SU-DHL-6 (cell line): ENCODE measurements around the gene PFDN2.

Source experiments
- H2AFZ ChIP-seq: fragments of 200-600 bp; sonication (generic); 2 replicates; pipeline ENCODE4 v1.6.1; 2014; ENCODE audit warnings: low read depth, mild to moderate bottlenecking, moderate library complexity, mixed read lengths, antibody characterized with exemption, low read length; ENCODE audit not compliant: severe bottlenecking
- H3F3A ChIP-seq: fragments of 200-600 bp; shearing (Covaris generic); 2 replicates; pipeline ENCODE4 v1.6.0; 2016; ENCODE audit warnings: antibody characterized with exemption, mild to moderate bottlenecking; ENCODE audit not compliant: insufficient read depth
- H3K27ac ChIP-seq: fragments of 200-600 bp; sonication (generic); 2 replicates; pipeline ENCODE4 v1.5.1; 2016; ENCODE audit warnings: low read depth, mild to moderate bottlenecking, low read length, moderate library complexity, mixed read lengths
- H3K27me3 ChIP-seq: fragments of 200-600 bp; sonication (generic), shearing (Covaris generic); 2 replicates; pipeline ENCODE4 v1.6.0; 2014; ENCODE audit warnings: mild to moderate bottlenecking, low read length
- H3K36me3 ChIP-seq: fragments of 200-600 bp; sonication (generic); 2 replicates; pipeline ENCODE4 v1.6.1; 2014; ENCODE audit warnings: mild to moderate bottlenecking, low read length, mixed read lengths
- H3K4me2 ChIP-seq: fragments of 300-600, 200-600 bp; shearing (Covaris generic), sonication (generic); 2 replicates; pipeline ENCODE4 v1.6.0; 2014; ENCODE audit warnings: low read length, low read depth, mild to moderate bottlenecking; ENCODE audit not compliant: poor library complexity, severe bottlenecking
- H3K4me3 ChIP-seq: fragments of 200-600 bp; sonication (generic); 2 replicates; pipeline ENCODE4 v1.5.1; 2014; ENCODE audit warnings: antibody characterized with exemption, low read length, mild to moderate bottlenecking, mixed read lengths; ENCODE audit not compliant: insufficient read depth, poor library complexity, severe bottlenecking
- H3K79me2 ChIP-seq: fragments of 200-600 bp; sonication (generic); 2 replicates; pipeline ENCODE4 v1.6.1; 2014; ENCODE audit warnings: mild to moderate bottlenecking, low read length, moderate library complexity; ENCODE audit not compliant: insufficient read depth
- H3K9ac ChIP-seq: fragments of 200-600 bp; sonication (generic); 2 replicates; pipeline ENCODE4 v1.7.0; 2014; ENCODE audit warnings: mild to moderate bottlenecking, low read length
- H3K9me2 ChIP-seq: fragments of 200-600 bp; sonication (generic); replicated peaks from 2 replicates; pipeline ENCODE4 v1.6.1; 2014; ENCODE audit warnings: low read length; ENCODE audit not compliant: insufficient read depth
- H3K9me3 ChIP-seq: fragments of 200-600 bp; sonication (generic); 2 replicates; pipeline ENCODE4 v1.6.1; 2014; ENCODE audit warnings: low read length, mixed read lengths; ENCODE audit not compliant: insufficient read depth
- H4K20me1 ChIP-seq: fragments of 200-600 bp; sonication (generic); 2 replicates; pipeline ENCODE4 v1.6.1; 2014; ENCODE audit warnings: low read depth, mild to moderate bottlenecking, antibody characterized with exemption, low read length, moderate library complexity, mixed read lengths
- EZH2phosphoT487 ChIP-seq: fragments of 200-600 bp; sonication (generic), shearing (Covaris generic); conservative IDR thresholded peaks from 2 replicates; pipeline ENCODE4 v1.6.1; 2018; ENCODE audit warnings: mild to moderate bottlenecking, antibody characterized with exemption, low read length, moderate library complexity, mixed read lengths
- TF ChIP-seq, protein P1 (sequence below): fragments of 200-600 bp; sonication (generic); IDR thresholded peaks from one replicate; pipeline ENCODE4 v1.5.1; 2017; ENCODE audit warnings: antibody characterized with exemption, mild to moderate bottlenecking, low read length, moderate library complexity; ENCODE audit not compliant: insufficient read depth, poor library complexity, severe bottlenecking

PFDN2 gene

DNA sequence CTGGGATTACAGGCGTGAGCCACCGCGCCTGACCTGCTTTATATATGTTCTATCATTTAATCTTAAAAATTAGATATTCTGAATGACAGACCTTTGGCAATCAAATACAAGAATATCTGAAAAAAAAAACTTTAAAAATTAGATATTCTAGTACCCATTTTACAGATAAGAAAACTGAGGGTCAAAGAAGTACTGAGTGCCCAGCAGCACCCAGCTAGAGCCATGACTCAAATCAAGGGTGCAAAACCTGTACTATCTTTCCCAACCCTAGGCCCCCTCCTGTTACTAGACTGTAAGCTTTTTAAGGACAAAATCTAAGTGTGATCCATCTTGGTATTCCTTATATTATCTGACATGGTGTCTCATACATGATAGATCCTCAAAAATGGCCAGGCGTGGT lies 56.4 kb downstream of the PFDN2 start:
- no peak overlapping the region for H3K27ac ChIP-seq
- no peaks in the 10 kb centered on the region for H3F3A ChIP-seq
- H3K9ac ChIP-seq = no peak overlapping the region
- no peaks in the 10 kb centered on the region for H3K9me2 ChIP-seq
- no peaks in the 10 kb centered on the region for H3K9me3 ChIP-seq
- no peak overlapping the region for H2AFZ ChIP-seq
- no peak overlapping the region for H3K4me2 ChIP-seq
- H3K4me3 ChIP-seq = no peak overlapping the region
- H3K79me2 ChIP-seq = peaks cover 32% of the 10 kb centered on the region
- no peaks in the 10 kb centered on the region for H4K20me1 ChIP-seq
- H3K36me3 ChIP-seq = no peaks in the 10 kb centered on the region
- TF ChIP-seq, protein P1, sequence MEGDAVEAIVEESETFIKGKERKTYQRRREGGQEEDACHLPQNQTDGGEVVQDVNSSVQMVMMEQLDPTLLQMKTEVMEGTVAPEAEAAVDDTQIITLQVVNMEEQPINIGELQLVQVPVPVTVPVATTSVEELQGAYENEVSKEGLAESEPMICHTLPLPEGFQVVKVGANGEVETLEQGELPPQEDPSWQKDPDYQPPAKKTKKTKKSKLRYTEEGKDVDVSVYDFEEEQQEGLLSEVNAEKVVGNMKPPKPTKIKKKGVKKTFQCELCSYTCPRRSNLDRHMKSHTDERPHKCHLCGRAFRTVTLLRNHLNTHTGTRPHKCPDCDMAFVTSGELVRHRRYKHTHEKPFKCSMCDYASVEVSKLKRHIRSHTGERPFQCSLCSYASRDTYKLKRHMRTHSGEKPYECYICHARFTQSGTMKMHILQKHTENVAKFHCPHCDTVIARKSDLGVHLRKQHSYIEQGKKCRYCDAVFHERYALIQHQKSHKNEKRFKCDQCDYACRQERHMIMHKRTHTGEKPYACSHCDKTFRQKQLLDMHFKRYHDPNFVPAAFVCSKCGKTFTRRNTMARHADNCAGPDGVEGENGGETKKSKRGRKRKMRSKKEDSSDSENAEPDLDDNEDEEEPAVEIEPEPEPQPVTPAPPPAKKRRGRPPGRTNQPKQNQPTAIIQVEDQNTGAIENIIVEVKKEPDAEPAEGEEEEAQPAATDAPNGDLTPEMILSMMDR = no peak
- no peak for TF ChIP-seq EZH2phosphoT487
- no peaks in the 10 kb centered on the region for H3K27me3 ChIP-seq

DNA sequence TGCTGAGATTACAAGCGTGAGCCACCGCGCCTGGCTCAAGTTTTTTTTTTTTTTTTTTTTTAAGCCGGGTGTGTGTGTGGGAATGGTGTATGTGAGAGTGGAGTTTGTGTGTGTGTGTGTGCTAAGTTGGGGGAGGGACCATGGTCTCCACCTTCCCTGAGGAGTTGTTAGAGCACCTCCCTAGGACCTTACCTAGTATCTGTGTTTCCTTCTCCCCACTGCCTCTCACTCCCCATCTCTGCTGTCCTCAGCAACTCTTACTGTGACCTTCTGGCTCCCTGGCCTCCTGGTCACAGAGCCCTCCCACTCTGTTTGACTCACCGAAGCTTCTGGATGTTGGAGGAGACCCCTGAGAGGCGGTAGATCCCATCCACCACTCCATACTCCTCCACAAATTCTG lies 58.5 kb downstream of the PFDN2 start:
- Histone ChIP-seq H3K9ac (no peak overlapping the region), H4K20me1 (no peaks in the 10 kb centered on the region), H3K4me3 (no peak overlapping the region), H3F3A (no peaks in the 10 kb centered on the region), H3K36me3 (no peaks in the 10 kb centered on the region), H3K4me2 (no peak overlapping the region), H3K27me3 (no peaks in the 10 kb centered on the region), H2AFZ (no peak overlapping the region), H3K27ac (no peak overlapping the region), H3K79me2 (peaks cover 16% of the 10 kb centered on the region), H3K9me3 (no peaks in the 10 kb centered on the region), H3K9me2 (no peaks in the 10 kb centered on the region)
- TF ChIP-seq, protein P1 = no peak
- TF ChIP-seq EZH2phosphoT487 = no peak

DNA sequence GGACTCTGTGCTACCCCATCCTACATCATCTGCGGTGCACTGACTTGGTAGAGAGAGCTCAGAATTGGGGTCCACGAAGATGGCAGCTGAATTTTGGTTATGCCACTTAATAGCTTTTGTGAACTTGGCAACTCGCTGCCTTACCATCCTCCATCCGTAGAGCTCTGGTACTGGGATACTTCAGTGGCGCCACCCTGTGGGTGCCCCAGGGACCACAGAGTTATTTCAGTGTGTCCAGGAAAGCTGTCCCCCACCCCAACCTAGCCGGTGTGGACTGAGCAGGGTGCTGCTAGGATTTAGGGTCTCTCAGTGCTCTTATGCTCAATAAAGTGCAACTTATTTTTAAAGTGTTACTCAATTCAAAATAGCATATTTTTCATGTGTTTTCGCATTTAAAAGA lies 63.0 kb downstream of the PFDN2 start:
- Histone ChIP-seq H4K20me1 (no peaks in the 10 kb centered on the region), H3F3A (no peaks in the 10 kb centered on the region), H3K9me3 (no peaks in the 10 kb centered on the region), H2AFZ (no peak overlapping the region), H3K27me3 (no peaks in the 10 kb centered on the region), H3K27ac (no peak overlapping the region), H3K9ac (no peak overlapping the region), H3K36me3 (no peaks in the 10 kb centered on the region; the same call in 1 of the 2 replicates), H3K4me3 (no peak overlapping the region), H3K79me2 (no peaks in the 10 kb centered on the region), H3K9me2 (no peaks in the 10 kb centered on the region), H3K4me2 (no peak overlapping the region)
- TF ChIP-seq, protein P1 = no peak
- no peak for TF ChIP-seq EZH2phosphoT487
